WTC11 (cell line): Measurements from ENCODE around the gene EID2B.

ENCODE experiments used
- CTCF ChIP-seq: fragments of 200-600 bp; IDR thresholded peaks from 2 replicates; pipeline ENCODE4 v1.8.0; 2022; ENCODE audit warnings: antibody characterized with exemption
- ETV6 ChIP-seq: sonication (generic); formaldehyde crosslinking; IDR thresholded peaks from 2 replicates; pipeline ENCODE4 v1.8.1; 2022; ENCODE audit warnings: mild to moderate bottlenecking, missing genetic modification reagents
- USF2 ChIP-seq: sonication (generic); formaldehyde crosslinking; IDR thresholded peaks from 2 replicates; pipeline ENCODE4 v1.8.1; 2023; ENCODE audit warnings: mild to moderate bottlenecking, missing genetic modification reagents, moderate library complexity
- ZNF138 ChIP-seq: sonication (generic); formaldehyde crosslinking; conservative IDR thresholded peaks from 2 replicates; pipeline ENCODE4 v1.8.1; 2022; ENCODE audit warnings: mild to moderate bottlenecking, moderate library complexity, missing genetic modification reagents
- TF ChIP-seq, protein P1 (sequence below): sonication (generic); formaldehyde crosslinking; IDR thresholded peaks from 2 replicates; pipeline ENCODE4 v1.8.1; 2022; ENCODE audit warnings: missing genetic modification reagents, borderline replicate concordance
- TF ChIP-seq, protein P2 (sequence below): sonication (generic); formaldehyde crosslinking; IDR thresholded peaks from 2 replicates; pipeline ENCODE4 v1.8.1; 2023; ENCODE audit warnings: mild to moderate bottlenecking, moderate library complexity, missing genetic modification reagents
- TF ChIP-seq, protein P3 (sequence below): sonication (generic); formaldehyde crosslinking; IDR thresholded peaks from 2 replicates; pipeline ENCODE4 v1.8.0; 2023; ENCODE audit warnings: mild to moderate bottlenecking, missing genetic modification reagents

- TF ChIP-seq CTCF (no peak), ETV6 (CRISPR knock-in tag) (no peak), USF2 (CRISPR knock-in tag) (no peak), ZNF138 (CRISPR knock-in tag) (no peak)
- TF ChIP-seq, protein P1, sequence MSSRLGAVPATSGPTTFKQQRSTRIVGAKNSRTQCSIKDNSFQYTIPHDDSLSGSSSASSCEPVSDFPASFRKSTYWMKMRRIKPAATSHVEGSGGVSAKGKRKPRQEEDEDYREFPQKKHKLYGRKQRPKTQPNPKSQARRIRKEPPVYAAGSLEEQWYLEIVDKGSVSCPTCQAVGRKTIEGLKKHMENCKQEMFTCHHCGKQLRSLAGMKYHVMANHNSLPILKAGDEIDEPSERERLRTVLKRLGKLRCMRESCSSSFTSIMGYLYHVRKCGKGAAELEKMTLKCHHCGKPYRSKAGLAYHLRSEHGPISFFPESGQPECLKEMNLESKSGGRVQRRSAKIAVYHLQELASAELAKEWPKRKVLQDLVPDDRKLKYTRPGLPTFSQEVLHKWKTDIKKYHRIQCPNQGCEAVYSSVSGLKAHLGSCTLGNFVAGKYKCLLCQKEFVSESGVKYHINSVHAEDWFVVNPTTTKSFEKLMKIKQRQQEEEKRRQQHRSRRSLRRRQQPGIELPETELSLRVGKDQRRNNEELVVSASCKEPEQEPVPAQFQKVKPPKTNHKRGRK (CRISPR knock-in tag) = no peak
- TF ChIP-seq, protein P2, sequence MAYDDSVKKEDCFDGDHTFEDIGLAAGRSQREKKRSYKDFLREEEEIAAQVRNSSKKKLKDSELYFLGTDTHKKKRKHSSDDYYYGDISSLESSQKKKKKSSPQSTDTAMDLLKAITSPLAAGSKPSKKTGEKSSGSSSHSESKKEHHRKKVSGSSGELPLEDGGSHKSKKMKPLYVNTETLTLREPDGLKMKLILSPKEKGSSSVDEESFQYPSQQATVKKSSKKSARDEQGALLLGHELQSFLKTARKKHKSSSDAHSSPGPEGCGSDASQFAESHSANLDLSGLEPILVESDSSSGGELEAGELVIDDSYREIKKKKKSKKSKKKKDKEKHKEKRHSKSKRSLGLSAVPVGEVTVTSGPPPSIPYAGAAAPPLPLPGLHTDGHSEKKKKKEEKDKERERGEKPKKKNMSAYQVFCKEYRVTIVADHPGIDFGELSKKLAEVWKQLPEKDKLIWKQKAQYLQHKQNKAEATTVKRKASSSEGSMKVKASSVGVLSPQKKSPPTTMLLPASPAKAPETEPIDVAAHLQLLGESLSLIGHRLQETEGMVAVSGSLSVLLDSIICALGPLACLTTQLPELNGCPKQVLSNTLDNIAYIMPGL (CRISPR knock-in tag) = no peak
- TF ChIP-seq, protein P3, sequence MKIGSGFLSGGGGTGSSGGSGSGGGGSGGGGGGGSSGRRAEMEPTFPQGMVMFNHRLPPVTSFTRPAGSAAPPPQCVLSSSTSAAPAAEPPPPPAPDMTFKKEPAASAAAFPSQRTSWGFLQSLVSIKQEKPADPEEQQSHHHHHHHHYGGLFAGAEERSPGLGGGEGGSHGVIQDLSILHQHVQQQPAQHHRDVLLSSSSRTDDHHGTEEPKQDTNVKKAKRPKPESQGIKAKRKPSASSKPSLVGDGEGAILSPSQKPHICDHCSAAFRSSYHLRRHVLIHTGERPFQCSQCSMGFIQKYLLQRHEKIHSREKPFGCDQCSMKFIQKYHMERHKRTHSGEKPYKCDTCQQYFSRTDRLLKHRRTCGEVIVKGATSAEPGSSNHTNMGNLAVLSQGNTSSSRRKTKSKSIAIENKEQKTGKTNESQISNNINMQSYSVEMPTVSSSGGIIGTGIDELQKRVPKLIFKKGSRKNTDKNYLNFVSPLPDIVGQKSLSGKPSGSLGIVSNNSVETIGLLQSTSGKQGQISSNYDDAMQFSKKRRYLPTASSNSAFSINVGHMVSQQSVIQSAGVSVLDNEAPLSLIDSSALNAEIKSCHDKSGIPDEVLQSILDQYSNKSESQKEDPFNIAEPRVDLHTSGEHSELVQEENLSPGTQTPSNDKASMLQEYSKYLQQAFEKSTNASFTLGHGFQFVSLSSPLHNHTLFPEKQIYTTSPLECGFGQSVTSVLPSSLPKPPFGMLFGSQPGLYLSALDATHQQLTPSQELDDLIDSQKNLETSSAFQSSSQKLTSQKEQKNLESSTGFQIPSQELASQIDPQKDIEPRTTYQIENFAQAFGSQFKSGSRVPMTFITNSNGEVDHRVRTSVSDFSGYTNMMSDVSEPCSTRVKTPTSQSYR (CRISPR knock-in tag) = no peak
These were observed 25.4 kb upstream of the EID2B start for GRCh38 chr19:39557811-39558623.
